ENCODE measurements around the gene NMRAL1. TPM values are rescaled to one million over a fixed set of nuclear protein-coding genes. Genes with fewer than 3 reads are reported as not detected.

NMRAL1 gene
- total and polyA plus RNA-seq, 12 donors, result 9.5 to 46.5 (median 30.0) TPM

GRCh38 chr16:4512473-4512872 is 38.0 kb upstream of the NMRAL1 start:
- DNase-seq, result no peak
- H3K9me3 ChIP-seq, result no peaks in the 10 kb centered on the region
- no peak overlapping the region for H3K4me3 ChIP-seq
- ATAC-seq, result peak in 1 of 8 donors; percentile 1
- intact Hi-C loops (cut with DNase I), result loop anchor here in 5 of 10 donors (5.0 to 10.0 kb wide), 4 partner anchors 35 to 442 kb away; partner anchors contain the start of gene SEC14L5 (in 2 of the 5)
- WGBS, 2 donors, result 93 to 95% methylated on average over 10 of the region's 10 CpGs
- H3K27ac ChIP-seq, result peak overlapping the region in 6 of 10 donors; percentile 32 to 87 (median 66)
- TF ChIP-seq CTCF (IDR thresholded peaks at IDR 0.05), result no peak
- no peaks in the 10 kb centered on the region for H3K27me3 ChIP-seq
- peaks cover 26 to 72% (median 60%) of the 10 kb centered on the region in 9 donors for H3K4me1 ChIP-seq
- peaks cover 5 to 68% (median 21%) of the 10 kb centered on the region in 9 donors for H3K36me3 ChIP-seq

GRCh38 chr16:4511441-4512082 is 37.1 kb upstream of the NMRAL1 start:
- peak; percentile 45 to 66 (median 58) for ATAC-seq
- Histone ChIP-seq H3K4me3 (no peak overlapping the region), H3K4me1 (peaks cover 26 to 64% (median 55%) of the 10 kb centered on the region in 9 donors), H3K9me3 (no peaks in the 10 kb centered on the region), H3K27me3 (no peaks in the 10 kb centered on the region), H3K36me3 (peaks cover 5 to 77% (median 26%) of the 10 kb centered on the region in 9 donors), H3K27ac (peak overlapping the region; percentile 34 to 87 (median 56))
- peak; percentile 45 to 54 for DNase-seq
- TF ChIP-seq CTCF (IDR thresholded peaks at IDR 0.05), result peak; percentile 17 to 64 (median 58)
- WGBS, 2 donors, result 57 to 63% methylated on average over 9 of the region's 9 CpGs
- intact Hi-C loops (cut with DNase I), result loop anchor here in 5 of 10 donors (5.0 to 10.0 kb wide), 4 partner anchors 36 to 443 kb away; partner anchors contain the start of gene SEC14L5 (in 2 of the 5)

GRCh38 chr16:4510747-4511426 is 36.5 kb upstream of the NMRAL1 start:
- Histone ChIP-seq H3K4me1 (peaks cover 26 to 64% (median 55%) of the 10 kb centered on the region in 9 donors), H3K36me3 (peaks cover 5 to 83% (median 26%) of the 10 kb centered on the region in 9 donors), H3K27ac (peak overlapping the region in 9 of 10 donors; percentile 34 to 87 (median 61)), H3K9me3 (no peaks in the 10 kb centered on the region), H3K27me3 (no peaks in the 10 kb centered on the region), H3K4me3 (no peak overlapping the region)
- ATAC-seq (peak in 5 of 8 donors; percentile 9 to 60 (median 19)), DNase-seq (no peak)
- intact Hi-C loops (cut with DNase I), result loop anchor here in 5 of 10 donors (5.0 to 10.0 kb wide), 4 partner anchors 36 to 444 kb away; partner anchors contain the start of gene SEC14L5 (in 2 of the 5)
- 60 to 62% methylated on average over 14 of the region's 14 CpGs for WGBS, 2 donors
- no peak for TF ChIP-seq CTCF (IDR thresholded peaks at IDR 0.05)

GRCh38 chr16:4510131-4510530 is 35.7 kb upstream of the NMRAL1 start:
- Histone ChIP-seq H3K4me1 (peaks cover 26 to 61% (median 49%) of the 10 kb centered on the region in 9 donors), H3K36me3 (peaks cover 5 to 90% (median 26%) of the 10 kb centered on the region in 9 donors), H3K27me3 (no peaks in the 10 kb centered on the region), H3K27ac (peak overlapping the region in 1 of 10 donors; percentile 70), H3K4me3 (no peak overlapping the region), H3K9me3 (no peaks in the 10 kb centered on the region)
- no peak for TF ChIP-seq CTCF (IDR thresholded peaks at IDR 0.05)
- 75 to 81% methylated on average over 5 of the region's 5 CpGs for WGBS, 2 donors
- ATAC-seq (no peak), DNase-seq (no peak)
- intact Hi-C loops (cut with DNase I), result loop anchor here in 5 of 10 donors (5.0 to 10.0 kb wide), 4 partner anchors 37 to 445 kb away; partner anchors contain the start of gene SEC14L5 (in 2 of the 5)

All from heart right ventricle (tissue), 16 donors.